Measurements from ENCODE around the gene OR4L1.
"Not testable (repeated sequence)": the region's sequence is repeated elsewhere in the genome, so short reads cannot be mapped to it uniquely, and the experiment has no call there.

The OR4L1 gene

DNA sequence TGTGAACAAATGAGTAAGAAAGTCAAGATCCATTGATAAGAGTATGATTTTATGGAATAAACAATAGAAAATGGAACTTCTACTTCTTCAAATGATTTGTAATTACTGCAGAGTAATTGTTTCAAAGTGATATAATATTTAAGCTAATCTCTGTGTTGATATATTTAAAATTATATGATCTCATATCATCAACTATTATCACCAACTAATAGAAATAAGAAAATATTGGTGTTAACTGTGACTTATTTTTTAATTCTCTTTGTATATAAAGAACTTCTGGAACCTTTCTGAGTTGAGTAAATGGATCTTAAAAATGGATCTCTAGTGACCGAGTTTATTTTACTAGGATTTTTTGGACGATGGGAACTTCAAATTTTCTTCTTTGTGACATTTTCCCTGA, at the start of gene OR4L1:
OR4L1 (plus strand) TSS at position 301 of the 400 bp plus-strand sequence; CDS start at position 301, 0 bp downstream.
- no peak for DNase-seq

- no peak for DNase-seq
Measured at GRCh38 chr14:20019257-20019865, 40.5 kb upstream of the OR4L1 start, which contains the start of gene OR4K14. TSS of gene OR4K14 (minus strand) at chr14:20019307. CDS start at chr14:20015193, 4,114 bp downstream.

GRCh38 chr14:20031058-20031457, 28.8 kb upstream of the OR4L1 start:
- no peak for DNase-seq

DNA sequence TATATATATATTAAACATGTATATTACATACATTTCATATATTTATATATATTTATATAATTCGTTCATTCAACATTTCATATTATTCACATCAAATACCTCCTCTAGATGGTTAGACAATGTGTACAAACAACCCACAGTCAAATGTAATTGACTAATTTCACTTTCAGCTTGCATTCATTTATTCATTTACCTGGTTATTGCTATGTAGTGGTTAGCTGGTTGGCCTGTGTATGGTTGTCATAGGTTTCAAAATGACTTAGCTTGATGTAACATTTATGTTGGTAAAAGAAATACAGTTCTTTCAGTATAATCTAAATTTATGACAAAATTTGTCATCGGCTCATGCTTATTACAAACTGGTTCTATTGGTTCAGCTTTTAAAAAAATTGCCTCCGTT, 24.4 kb upstream of the OR4L1 start:
- no peak for DNase-seq

GRCh38 chr14:20035938-20036337, 23.9 kb upstream of the OR4L1 start, which contains the start of gene OR4K13:
TSS of gene OR4K13 (minus strand) at chr14:20036038. CDS start at chr14:20034758, 1,280 bp downstream.
- no peak for DNase-seq

DNA sequence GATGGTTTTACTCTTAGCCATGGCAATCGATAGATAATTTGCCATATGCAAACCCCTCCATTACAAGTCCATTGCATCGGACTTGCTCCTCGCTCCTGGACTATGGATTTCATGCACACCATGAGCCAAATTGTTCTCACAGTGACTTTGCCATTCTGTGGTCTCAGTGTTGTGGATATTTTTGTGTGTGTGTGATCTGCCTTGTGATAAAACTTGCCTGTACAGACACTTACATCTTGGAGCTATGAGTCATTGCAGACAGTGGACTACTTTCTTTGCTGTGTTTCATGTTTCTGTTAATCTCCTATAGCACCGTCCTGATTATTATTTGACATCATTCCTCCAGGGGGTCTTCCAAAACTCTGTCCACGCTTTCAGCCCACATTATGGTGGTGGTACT, 15.6 kb upstream of the OR4L1 start:
- DNase-seq, result no peak

DNA sequence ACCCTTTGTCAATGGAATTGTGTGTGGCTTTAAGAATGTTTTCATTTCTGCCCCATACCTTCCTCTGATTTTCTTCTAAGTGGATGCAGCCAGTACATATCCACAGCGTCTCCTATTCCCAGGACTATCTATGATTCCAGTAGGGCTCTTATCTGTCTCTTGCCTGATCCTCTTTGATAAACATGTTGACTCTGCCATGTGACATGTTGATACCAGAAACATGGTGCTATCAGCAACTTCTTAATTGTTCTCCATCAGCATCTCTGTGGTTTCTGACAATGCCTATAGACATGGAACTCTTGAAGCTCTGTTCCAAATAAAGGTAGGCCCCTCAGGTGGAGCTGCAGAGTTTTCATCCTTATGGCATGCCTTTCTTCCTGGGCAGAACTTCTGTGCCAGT, 11.6 kb upstream of the OR4L1 start:
- DNase-seq, result no peak

- no peak for DNase-seq
Measured at GRCh38 chr14:20092050-20092449, 32.2 kb downstream of the OR4L1 start.

DNA sequence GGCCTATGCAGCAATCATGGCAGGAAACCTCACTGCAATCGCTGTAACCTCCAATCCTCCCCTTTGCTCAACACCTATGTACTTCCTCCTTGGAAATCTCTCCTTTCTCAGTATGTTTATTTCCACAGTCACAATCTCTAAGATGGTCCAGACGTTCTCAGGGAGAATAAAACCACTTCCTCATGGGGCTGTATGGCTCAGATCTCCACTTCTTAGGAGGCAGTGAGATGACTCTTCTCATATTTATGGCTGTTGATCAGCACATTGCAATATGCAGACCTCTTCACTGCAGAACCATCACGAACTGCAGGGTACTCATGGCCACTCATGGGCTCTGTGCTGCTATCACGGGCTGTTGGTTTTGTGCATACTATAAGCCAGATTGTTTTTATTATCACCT, 33.6 kb downstream of the OR4L1 start:
- no peak for DNase-seq

DNA sequence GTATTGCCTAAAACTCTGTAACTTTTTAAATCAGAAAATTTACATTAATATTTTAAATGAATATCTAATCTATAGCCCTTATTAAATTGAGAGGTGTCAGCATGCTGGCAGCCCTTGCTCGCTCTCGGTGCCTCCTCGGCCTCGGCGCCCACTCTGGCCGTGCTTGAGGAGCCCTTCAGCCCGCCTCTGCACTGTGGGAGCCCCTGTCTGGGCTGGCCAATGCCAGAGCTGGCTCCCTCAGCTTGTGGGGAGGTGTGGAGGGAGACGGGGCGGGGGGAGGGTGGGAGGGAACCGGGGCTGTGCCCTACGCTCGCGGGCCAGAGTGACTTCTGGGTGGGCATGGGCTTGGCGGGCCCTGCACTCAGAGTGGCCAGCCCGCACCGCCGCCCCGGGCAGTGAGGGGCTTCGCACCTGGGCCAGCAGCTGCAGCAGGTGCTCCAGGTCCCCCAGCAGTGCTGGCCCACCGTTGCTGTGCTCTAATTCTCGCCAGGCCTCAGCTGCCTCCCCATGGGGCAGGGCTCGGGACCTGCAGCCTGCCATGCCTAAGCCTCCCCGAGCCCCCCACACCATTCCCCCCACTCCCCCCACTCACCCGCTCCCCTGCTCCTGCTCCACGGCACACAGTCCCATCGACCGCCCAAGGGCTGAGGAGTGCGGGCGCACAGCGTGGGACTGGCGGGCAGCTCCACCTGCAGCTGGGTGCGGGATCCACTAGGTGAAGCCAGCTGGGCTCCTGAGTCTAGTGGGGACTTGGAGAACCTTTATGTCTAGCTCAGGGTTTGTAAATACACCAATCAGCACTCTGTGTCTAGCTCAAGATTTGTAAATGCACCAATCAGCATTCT, 39.3 kb downstream of the OR4L1 start:
- not testable (repeated sequence) for DNase-seq

DNA sequence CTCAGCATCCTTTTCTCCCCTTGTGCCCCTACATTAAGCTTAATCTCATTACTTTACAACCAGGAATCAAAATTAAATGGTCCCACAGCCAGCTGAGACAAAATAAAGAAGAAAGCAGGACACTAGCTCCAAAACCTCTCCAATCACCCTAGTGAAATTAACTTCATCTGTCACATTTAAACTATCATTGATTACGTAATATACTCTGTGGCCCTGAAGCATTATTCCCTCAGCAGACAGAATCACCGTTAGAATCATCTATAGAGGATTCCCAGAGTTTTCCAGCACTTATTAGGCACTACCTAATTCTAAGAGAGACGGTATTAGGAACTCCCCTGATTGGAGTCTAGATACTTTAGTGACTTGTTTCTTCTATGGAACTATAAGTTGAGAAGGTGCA, 50.6 kb downstream of the OR4L1 start, which contains the start of gene OR4K17:
OR4K17 (plus strand) TSS at position 302 of the 400 bp plus-strand sequence. CDS start 6,761 bp downstream, outside the sequence.
- DNase-seq, result no peak
